HL-60 (cell line): ENCODE measurements around the gene ARHGEF4.

Experiments
- DNase-seq, 2 experiments: peaks; one replicate each; pipeline ENCODE4 v3.0.0-alpha.2; 2010 to 2020; ENCODE audit warnings: low read depth in 1 of 2, low spot score in 1 of 2
- H3K27ac ChIP-seq: fragments of 250-450 bp; sonication (Bioruptor Pico); replicated peaks from 2 replicates; pipeline ENCODE4 v1.5.1; 2020; ENCODE audit warnings: mild to moderate bottlenecking, moderate library complexity
- H3K27me3 ChIP-seq: fragments of 250-450 bp; sonication (Bioruptor Pico); 2 replicates; pipeline ENCODE4 v1.5.1; 2021; ENCODE audit warnings: mild to moderate bottlenecking, moderate library complexity; ENCODE audit not compliant: insufficient read depth, poor library complexity, severe bottlenecking
- H3K4me3 ChIP-seq: replicated peaks from 2 replicates; pipeline ENCODE4 v1.5.1; 2011; ENCODE audit warnings: mild to moderate bottlenecking, control low read depth, low read length; ENCODE audit not compliant: insufficient read depth
- CTCF ChIP-seq: IDR thresholded peaks from one replicate; pipeline ENCODE4 v1.5.1; 2011; ENCODE audit warnings: low read length, control low read depth, inconsistent platforms; ENCODE audit not compliant: insufficient read depth
- GABPA ChIP-seq: IDR thresholded peaks from 2 replicates; pipeline ENCODE4 v1.6.1; 2012; ENCODE audit warnings: low read depth
- POLR2AphosphoS5 ChIP-seq: IDR thresholded peaks from 2 replicates; pipeline ENCODE4 v1.6.1; 2012; ENCODE audit warnings: low read depth
- REST ChIP-seq: IDR thresholded peaks from 2 replicates; pipeline ENCODE4 v1.6.1; 2012; ENCODE audit warnings: low read depth; ENCODE audit not compliant: insufficient replicate concordance
- SPI1 ChIP-seq: IDR thresholded peaks from 2 replicates; pipeline ENCODE4 v1.6.1; 2012; ENCODE audit warnings: low read depth, mild to moderate bottlenecking, borderline replicate concordance

The ARHGEF4 gene

GRCh38 chr2:130915595-130916437 is 79.1 kb downstream of the ARHGEF4 start:
- no peak for TF ChIP-seq CTCF
- TF ChIP-seq SPI1 = no peak
- no peak for TF ChIP-seq REST
- no peak for TF ChIP-seq POLR2AphosphoS5
- TF ChIP-seq GABPA = no peak
- DNase-seq = no peak
- H3K27ac ChIP-seq = no peak overlapping the region
- H3K4me3 ChIP-seq = no peak overlapping the region
- H3K27me3 ChIP-seq = peaks cover 3% of the 10 kb centered on the region

- TF ChIP-seq POLR2AphosphoS5 (no peak), SPI1 (no peak), GABPA (no peak)
- no peak overlapping the region for H3K27ac ChIP-seq
- no peak for DNase-seq
- no peak overlapping the region for H3K4me3 ChIP-seq
- peaks cover 3% of the 10 kb centered on the region for H3K27me3 ChIP-seq
These were observed 79.7 kb downstream of the ARHGEF4 start for GRCh38 chr2:130916438-130916705.

DNA sequence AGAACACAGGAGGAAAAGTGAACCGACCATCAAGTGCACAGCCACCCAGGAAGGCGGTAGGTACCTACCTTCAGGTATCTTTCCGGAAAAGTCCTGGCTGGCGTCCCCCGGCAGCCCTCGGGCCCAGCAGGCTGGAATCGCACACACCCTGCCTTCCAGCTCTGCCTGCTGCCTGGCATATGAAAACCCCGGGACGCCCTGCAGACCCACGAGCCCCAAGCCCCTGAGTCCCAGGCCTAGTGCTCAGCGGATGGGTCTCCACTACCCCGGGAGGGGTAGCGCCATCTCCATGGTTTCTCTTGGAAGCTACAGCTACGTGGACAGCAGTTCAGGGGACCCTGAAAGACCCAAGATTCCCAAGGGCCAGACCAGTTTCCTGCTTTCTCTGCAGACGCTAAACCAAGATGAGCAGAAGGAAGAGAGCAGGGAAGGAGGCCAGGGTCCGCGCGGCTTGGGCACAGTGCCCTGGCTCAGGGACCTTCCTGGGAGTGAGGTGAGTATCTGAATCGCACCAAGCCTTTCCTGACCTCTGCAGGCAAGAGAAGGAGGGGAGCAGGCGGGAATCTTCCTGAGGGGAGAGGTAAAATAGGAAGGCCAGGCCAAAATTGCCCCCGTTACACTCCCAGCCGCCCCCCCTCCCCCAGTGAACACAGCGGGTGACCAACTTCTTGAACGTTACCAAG is 80.4 kb downstream of the ARHGEF4 start:
- no peak for TF ChIP-seq REST
- no peak for TF ChIP-seq POLR2AphosphoS5
- no peak for TF ChIP-seq CTCF
- no peak for TF ChIP-seq GABPA
- TF ChIP-seq SPI1 = no peak
- no peak overlapping the region for H3K27ac ChIP-seq
- peaks cover 3% of the 10 kb centered on the region for H3K27me3 ChIP-seq
- no peak for DNase-seq
- no peak overlapping the region for H3K4me3 ChIP-seq

DNA sequence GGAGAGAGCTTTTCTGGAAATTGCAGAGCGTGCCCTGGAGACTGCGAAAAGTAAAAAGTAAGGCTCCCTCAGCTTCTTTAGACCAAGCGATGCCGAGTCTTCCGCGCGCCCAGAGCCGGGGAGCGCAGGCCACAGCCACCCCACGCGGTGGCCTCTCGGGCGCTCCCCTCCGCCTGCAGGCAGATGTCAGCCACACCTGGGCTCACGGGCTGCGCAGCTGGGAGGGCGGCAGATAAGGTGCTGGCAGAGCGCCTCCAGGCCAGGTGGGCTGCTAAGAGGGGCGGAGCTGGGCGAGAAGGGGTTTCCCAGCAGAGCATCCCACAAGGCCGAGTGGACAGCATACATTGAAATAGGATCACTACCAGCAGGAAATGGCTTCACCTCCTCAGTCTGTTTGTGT is 81.7 kb downstream of the ARHGEF4 start:
- H3K27me3 ChIP-seq = peaks cover 3% of the 10 kb centered on the region
- DNase-seq = no peak
- H3K27ac ChIP-seq = no peak overlapping the region

More for the DNA sequence above, 81.7 kb downstream of the ARHGEF4 start:
- no peak for TF ChIP-seq POLR2AphosphoS5
- TF ChIP-seq CTCF = no peak
- no peak overlapping the region for H3K4me3 ChIP-seq
